K562 (cell line): Measurements from ENCODE around the gene GALNT9. TPM values are rescaled to one million over a fixed set of nuclear protein-coding genes. Genes with fewer than 3 reads are reported as not detected.
A peak's percentile ranks its signal among the peaks of the same experiment; 100 is the strongest.

Source experiments
- ATAC-seq: fragments of 200-7000 bp; cut with Tn5 transposase; 3 replicates; pipeline ENCODE4 v1.9.1; 2020; ENCODE audit warnings: moderate library complexity
- BruUV-seq: library from RNA; stranded (reverse); fragments of 400-500 nt; replicated peaks from 2 replicates; lab custom pipeline; 2021; lab: Mats Ljungman, UMichigan
- CTCF ChIA-PET: fragments of 300-600 bp; formaldehyde crosslinking; extraction: SDS; loops from one replicate; lab custom pipeline; 2021; ENCODE audit warnings: low intra/inter-chr PET ratio; lab: Yijun Ruan, JAX
- POLR2A ChIA-PET: fragments of 300-600, 350-650 bp; sonication (Branson Sonifier 250); formaldehyde crosslinking; extraction: SDS; loops from one replicate; lab custom pipeline; 2021; ENCODE audit warnings: antibody characterized with exemption, inconsistent platforms; lab: Yijun Ruan, JAX
- DNase-seq, 4 experiments: peaks; one replicate each; pipeline versions ENCODE4 v3.0.0 to v3.0.0-alpha.2; 2011 to 2018; ENCODE audit warnings: low spot score in 3 of 4, mixed read lengths in 3 of 4; ENCODE audit errors: extremely low read depth in 1 of 4
- FAIRE-seq: peaks from 2 replicates; lab custom pipeline; 2011; peaks lifted over from hg19 to GRCh38; lab: Jason Lieb, UNC
- H2AFZ ChIP-seq: 2 replicates; pipeline ENCODE4 v1.6.0; 2011; ENCODE audit warnings: low read depth, low read length, control low read depth, inconsistent platforms
- H3K27ac ChIP-seq: fragments of 200-600 bp; 3 replicates; pipeline ENCODE4 v1.8.0; 2011; ENCODE audit warnings: low read depth, mild to moderate bottlenecking, control low read depth, inconsistent platforms, low read length, moderate library complexity, mixed read lengths; ENCODE audit errors: extremely low read depth
- H3K27me3 ChIP-seq, 2 experiments: fragments of 300-600 bp in 1 of 2; 2 replicates in 1 of 2; 3 replicates in 1 of 2; pipeline versions ENCODE4 v1.6.0 to v1.8.0; 2011; ENCODE audit warnings: inconsistent platforms in 2 of 2, low read length in 2 of 2, mild to moderate bottlenecking in 1 of 2, mixed read lengths in 1 of 2, moderate library complexity in 1 of 2; ENCODE audit not compliant: control insufficient read depth in 2 of 2, insufficient read depth in 2 of 2
- H3K36me3 ChIP-seq: fragments of 300-600 bp; 3 replicates; pipeline ENCODE4 v1.8.0; 2011; ENCODE audit warnings: mild to moderate bottlenecking, low read length, inconsistent platforms; ENCODE audit not compliant: control insufficient read depth, insufficient read depth
- H3K4me1 ChIP-seq, 2 experiments: fragments of 200-600 bp in 1 of 2; replicated peaks in 1 of 2; 2 replicates in 1 of 2; 3 replicates in 1 of 2; pipeline versions ENCODE4 v1.5.1 to v1.8.0; 2011; ENCODE audit warnings: inconsistent platforms in 2 of 2, low read length in 2 of 2, mild to moderate bottlenecking in 1 of 2, mixed read lengths in 1 of 2, moderate library complexity in 1 of 2; ENCODE audit not compliant: control insufficient read depth in 2 of 2, insufficient read depth in 2 of 2
- H3K4me2 ChIP-seq: 2 replicates; pipeline ENCODE4 v1.6.1; 2011; ENCODE audit warnings: low read length, control low read depth, inconsistent platforms, mixed read lengths; ENCODE audit not compliant: insufficient read depth
- H3K4me3 ChIP-seq: fragments of 200-600 bp; sonication (generic), shearing (Covaris generic); 2 replicates; pipeline ENCODE4 v1.5.1; 2016; ENCODE audit warnings: control low read depth, inconsistent platforms
- H3K79me2 ChIP-seq: fragments of 200-600 bp; 3 replicates; pipeline ENCODE4 v1.8.0; 2011; ENCODE audit warnings: low read length, inconsistent platforms; ENCODE audit not compliant: control insufficient read depth, insufficient read depth
- H3K9ac ChIP-seq, 2 experiments: 2 replicates each; pipeline versions ENCODE4 v1.6.0 to v1.6.1; 2011; ENCODE audit warnings: low read depth in 2 of 2, low read length in 2 of 2, control low read depth in 1 of 2, inconsistent platforms in 1 of 2, mild to moderate bottlenecking in 1 of 2, mixed read lengths in 1 of 2; ENCODE audit not compliant: insufficient read depth in 1 of 2
- H3K9me1 ChIP-seq: one replicate; pipeline ENCODE4 v1.6.0; 2011; ENCODE audit warnings: inconsistent platforms, mild to moderate bottlenecking, low read length, moderate library complexity; ENCODE audit not compliant: control insufficient read depth, insufficient read depth
- H3K9me3 ChIP-seq: replicated peaks from 2 replicates; pipeline ENCODE4 v1.5.1; 2011; ENCODE audit warnings: low read depth, low read length, inconsistent platforms; ENCODE audit not compliant: control insufficient read depth, insufficient read depth
- H4K20me1 ChIP-seq: replicated peaks from 2 replicates; pipeline ENCODE4 v1.6.1; 2011; ENCODE audit warnings: low read length, inconsistent platforms, mixed read lengths; ENCODE audit not compliant: control insufficient read depth, insufficient read depth
- CREM ChIP-seq: IDR thresholded peaks from 2 replicates; pipeline ENCODE4 v1.6.1; 2014; ENCODE audit warnings: antibody characterized with exemption, low read depth
- HMG20A ChIP-seq: fragments of 450-650 bp; formaldehyde crosslinking; conservative IDR thresholded peaks from 2 replicates; pipeline ENCODE4 v1.4.0; 2020; ENCODE audit warnings: mild to moderate bottlenecking, mixed read lengths
- NBN ChIP-seq: fragments of 450-650 bp; IDR thresholded peaks from 2 replicates; pipeline ENCODE4 v1.6.1; 2016; ENCODE audit warnings: low read depth, mild to moderate bottlenecking
- SFPQ ChIP-seq: fragments of 200-400 bp; formaldehyde crosslinking; IDR thresholded peaks from 2 replicates; pipeline ENCODE4 v1.6.1; 2017; ENCODE audit warnings: mild to moderate bottlenecking, low read depth, low read length, moderate library complexity
- SMARCB1 ChIP-seq: IDR thresholded peaks from 2 replicates; pipeline ENCODE4 v1.6.1; 2011; ENCODE audit warnings: improper control_type of control experiment, low read depth; ENCODE audit not compliant: insufficient read length
- TFE3 ChIP-seq: fragments of 450-650 bp; formaldehyde crosslinking; IDR thresholded peaks from 2 replicates; pipeline ENCODE4 v1.4.0; 2020; ENCODE audit warnings: mild to moderate bottlenecking, mixed read lengths
- XRCC3 ChIP-seq: fragments of 450-650 bp; IDR thresholded peaks from 2 replicates; pipeline ENCODE4 v1.6.1; 2017; ENCODE audit warnings: mild to moderate bottlenecking, moderate library complexity
- WGBS: fragments of 100-300 bp; shearing (Covaris generic); methylation state at CpG from one replicate; pipeline ENCODE4 v1.1.6; 2016; ENCODE audit warnings: low coverage, mixed read lengths; ENCODE audit not compliant: insufficient coverage; ENCODE audit errors: missing lambda C conversion rate; 5-methylcytosine and 5-hydroxymethylcytosine counted together
- in situ Hi-C: fragments of 300-500 bp; cut with MboI; formaldehyde crosslinking; loops from 4 replicates; pipeline ENCODE4 v1.15.0; 2018; ENCODE audit warnings: inconsistent platforms, mixed read lengths
- intact Hi-C: fragments of 100-400 bp; cut with micrococcal nuclease; formaldehyde crosslinking; loops from 2 replicates; pipeline ENCODE4 v1.14.2; 2022
- polyA plus RNA-seq, 8 experiments: library from polyadenylated mRNA; depleted of rRNA in 4 of 8; stranded (reverse) in 5 of 8; unstranded in 3 of 8; fragments of >200 nt; fragmentation: Nextera tagmentation in 2 of 8; fragmentation: Illumina TruSeq in 1 of 8; extraction: Ambion mirVana in 2 of 8; extraction: Trizol in 1 of 8; gene quantifications; 2 replicates each; pipeline versions ENCODE4 v1.2.1 to v1.2.3, GENCODE V29; 2011 to 2014; ENCODE audit warnings: inconsistent platforms in 1 of 8, missing spikeins in 1 of 8
- total RNA-seq, 7 experiments: library from RNA; depleted of rRNA in 6 of 7; stranded (reverse); fragments of >200 nt in 6 of 7; fragmentation: Illumina TruSeq in 2 of 7; extraction: Trizol in 2 of 7; gene quantifications; 2 replicates each; pipeline versions ENCODE4 v1.2.1 to v1.2.3, GENCODE V29; 2011 to 2021; ENCODE audit warnings: low replicate concordance in 1 of 7

Gene GALNT9
- total and polyA plus RNA-seq, 9 of the 15 experiments (the other 6 are each of a cell fraction or from before 2014, with no cell fraction given), result not detected

- TF ChIP-seq NBN (no peak), CREM (no peak), HMG20A (CRISPR knock-in tag) (no peak), XRCC3 (no peak)
- ChIA-PET CTCF (no interaction called here), POLR2A (interaction anchor here (0.7 kb wide), 1 partner anchor 10 kb away, joined by 3 read pairs; no protein-coding TSS in a partner anchor)
- H3K79me2 ChIP-seq, result no peaks in the 10 kb centered on the region
- BruUV-seq, result no TSS peak
- no peaks in the 10 kb centered on the region for H3K36me3 ChIP-seq
- ATAC-seq, result no peak
- no peak overlapping the region for H2AFZ ChIP-seq
- no peak overlapping the region for H3K4me2 ChIP-seq
- H3K27me3 ChIP-seq, result peaks cover 23 to 78% of the 10 kb centered on the region in 2 experiments; a peak in 4 of 5 replicates
- in situ Hi-C loops (no loop called here), intact Hi-C loops (no loop called here)
- peaks cover 3% of the 10 kb centered on the region; the same call in 1 of the 2 replicates for H3K9me3 ChIP-seq
- FAIRE-seq, result no peak
- H4K20me1 ChIP-seq, result peaks cover 10% of the 10 kb centered on the region; the same call in 1 of the 2 replicates
- no peak for DNase-seq
- 0% methylated on average over 25 of the region's 26 CpGs for WGBS
- H3K9me1 ChIP-seq, result no peaks in the 10 kb centered on the region
- H3K4me3 ChIP-seq, result no peak overlapping the region
- peaks cover 0 to 4% of the 10 kb centered on the region in 2 experiments; a peak in 1 of 5 replicates for H3K4me1 ChIP-seq
- H3K27ac ChIP-seq, result no peak overlapping the region
- H3K9ac ChIP-seq, result no peak overlapping the region
These were observed 4.4 kb upstream of the GALNT9 start for GRCh38 chr12:132333766-132334165.

- no peak overlapping the region for H2AFZ ChIP-seq
- BruUV-seq, result no TSS peak
- in situ Hi-C loops, result no loop called here
- intact Hi-C loops, result no loop called here
- TF ChIP-seq SMARCB1 (no peak), SFPQ (no peak), TFE3 (peak; percentile 9; the same call in 1 of the 2 replicates)
- 2% methylated on average over 13 of the region's 13 CpGs for WGBS
- CTCF ChIA-PET, result no interaction called here
- H4K20me1 ChIP-seq, result peaks cover 10% of the 10 kb centered on the region; the same call in 1 of the 2 replicates
- H3K4me1 ChIP-seq, result peaks cover 0 to 4% of the 10 kb centered on the region in 2 experiments; a peak in 1 of 5 replicates
- no peak overlapping the region for H3K4me2 ChIP-seq
- ATAC-seq, result no peak
- no peak for FAIRE-seq
- peaks cover 18 to 78% of the 10 kb centered on the region in 2 experiments; a peak in 4 of 5 replicates for H3K27me3 ChIP-seq
- no peak for DNase-seq
- no peak overlapping the region for H3K9ac ChIP-seq
- H3K27ac ChIP-seq, result no peak overlapping the region
- H3K9me1 ChIP-seq, result no peaks in the 10 kb centered on the region
- no peaks in the 10 kb centered on the region for H3K79me2 ChIP-seq
- no peak overlapping the region for H3K4me3 ChIP-seq
- POLR2A ChIA-PET, result interaction anchor here (0.7 kb wide), 1 partner anchor 9 kb away, joined by 3 read pairs; no protein-coding TSS in a partner anchor
- no peaks in the 10 kb centered on the region for H3K36me3 ChIP-seq
- H3K9me3 ChIP-seq, result peaks cover 3% of the 10 kb centered on the region; the same call in 1 of the 2 replicates
These were observed 3.9 kb upstream of the GALNT9 start for GRCh38 chr12:132333273-132333672.
